Keratinocyte (primary cell): ENCODE measurements around the gene ADGRA3. TPM values are rescaled to one million over a fixed set of nuclear protein-coding genes. Genes with fewer than 3 reads are reported as not detected.

Experiments used
- DNase-seq: peaks from one replicate; pipeline ENCODE4 v3.0.0-alpha.2; 2011; ENCODE audit warnings: low read depth, missing footprints, low spot score
- FAIRE-seq: peaks from 2 replicates; lab custom pipeline; 2011; peaks lifted over from hg19 to GRCh38; lab: Jason Lieb, UNC
- H2AFZ ChIP-seq: 2 replicates; pipeline ENCODE4 v1.6.0; 2012; ENCODE audit warnings: low read length, control low read depth, inconsistent platforms; ENCODE audit not compliant: control insufficient read depth
- H3K27ac ChIP-seq: 2 replicates; pipeline ENCODE4 v1.5.1; 2011; ENCODE audit warnings: low read length; ENCODE audit not compliant: control insufficient read depth, insufficient read depth
- H3K27me3 ChIP-seq: 3 replicates; pipeline ENCODE4 v1.6.0; 2011; ENCODE audit warnings: low read length; ENCODE audit not compliant: control insufficient read depth, insufficient read depth; ENCODE audit errors: extremely low read depth
- H3K36me3 ChIP-seq, 2 experiments: 2 replicates in 1 of 2; 3 replicates in 1 of 2; pipeline ENCODE4 v1.5.1; 2011; ENCODE audit warnings: low read length in 2 of 2, mild to moderate bottlenecking in 1 of 2; ENCODE audit not compliant: control insufficient read depth in 2 of 2, insufficient read depth in 2 of 2; ENCODE audit errors: extremely low read depth in 1 of 2
- H3K4me1 ChIP-seq: 3 replicates; pipeline ENCODE4 v1.5.1; 2011; ENCODE audit warnings: low read length; ENCODE audit not compliant: control insufficient read depth, insufficient read depth; ENCODE audit errors: extremely low read depth
- H3K4me2 ChIP-seq: 3 replicates; pipeline ENCODE4 v1.6.0; 2011; ENCODE audit warnings: low read depth, low read length; ENCODE audit not compliant: control insufficient read depth, insufficient read depth; ENCODE audit errors: extremely low read depth
- H3K4me3 ChIP-seq, 3 experiments: fragments of 200-600 bp in 1 of 3; sonication (generic) in 1 of 3; 2 replicates in 2 of 3; 3 replicates in 1 of 3; pipeline ENCODE4 v1.5.1; 2011 to 2016; ENCODE audit warnings: low read length in 3 of 3, mild to moderate bottlenecking in 3 of 3, control low read depth in 2 of 3, inconsistent platforms in 1 of 3, low read depth in 1 of 3, mixed read lengths in 1 of 3, mixed run types in 1 of 3, moderate library complexity in 1 of 3; ENCODE audit not compliant: control insufficient read depth in 2 of 3, insufficient read depth in 2 of 3; ENCODE audit errors: extremely low read depth in 1 of 3
- H3K79me2 ChIP-seq: 2 replicates; pipeline ENCODE4 v1.6.0; 2012; ENCODE audit warnings: low read length; ENCODE audit not compliant: control insufficient read depth, insufficient read depth
- H3K9ac ChIP-seq: 3 replicates; pipeline ENCODE4 v1.6.0; 2011; ENCODE audit warnings: low read length; ENCODE audit not compliant: control insufficient read depth, insufficient read depth; ENCODE audit errors: extremely low read depth
- H3K9me1 ChIP-seq: 3 replicates; pipeline ENCODE4 v1.6.0; 2011; ENCODE audit warnings: low read length; ENCODE audit not compliant: control insufficient read depth, insufficient read depth; ENCODE audit errors: extremely low read depth
- H3K9me3 ChIP-seq: 2 replicates; pipeline ENCODE4 v1.5.1; 2012; ENCODE audit warnings: low read depth, low read length; ENCODE audit not compliant: control insufficient read depth
- H4K20me1 ChIP-seq: 3 replicates; pipeline ENCODE4 v1.6.0; 2011; ENCODE audit warnings: low read length; ENCODE audit not compliant: control insufficient read depth, insufficient read depth; ENCODE audit errors: extremely low read depth
- EZH2 ChIP-seq: IDR thresholded peaks from one replicate; pipeline ENCODE4 v1.6.1; 2012; ENCODE audit warnings: inconsistent platforms, mild to moderate bottlenecking, low read length, moderate library complexity
- dilution Hi-C: fragments of 300-500 bp; cut with MboI; formaldehyde crosslinking; loops from one replicate; pipeline ENCODE4 v1.7.0; 2020; ENCODE audit warnings: low sequenced_read_pairs; ENCODE audit not compliant: extremely low pct_ligation_motif_present
- polyA plus RNA-seq, 5 experiments: library from polyadenylated mRNA; depleted of rRNA in 3 of 5; stranded (reverse) in 3 of 5; stranded (forward) in 1 of 5; unstranded in 1 of 5; fragments of >200 nt; gene quantifications; 1 replicate in 1 of 5; 2 replicates in 3 of 5; 3 replicates in 1 of 5; pipeline versions ENCODE4 v1.2.1 to v1.2.3, GENCODE V29; 2011 to 2012; ENCODE audit warnings: missing spikeins in 2 of 5, low read depth in 1 of 5, low replicate concordance in 1 of 5
- TF ChIP-seq, protein P1 (sequence below), 3 experiments: IDR thresholded peaks in 1 of 3; conservative IDR thresholded peaks in 1 of 3; optimal IDR thresholded peaks in 1 of 3; 2 replicates in 2 of 3; 3 replicates in 1 of 3; pipeline versions ENCODE3 to v1.5.1; 2011; ENCODE audit warnings: low read length in 3 of 3, mild to moderate bottlenecking in 3 of 3, moderate library complexity in 2 of 3, control low read depth in 1 of 3, inconsistent platforms in 1 of 3; ENCODE audit not compliant: insufficient read depth in 2 of 3; ENCODE audit errors: extremely low read depth in 1 of 3

ADGRA3 gene
- polyA plus RNA-seq, 1 donor (not counting 4 experiments of a cell fraction or from before 2014, with no cell fraction given), result 38.7 TPM

DNA sequence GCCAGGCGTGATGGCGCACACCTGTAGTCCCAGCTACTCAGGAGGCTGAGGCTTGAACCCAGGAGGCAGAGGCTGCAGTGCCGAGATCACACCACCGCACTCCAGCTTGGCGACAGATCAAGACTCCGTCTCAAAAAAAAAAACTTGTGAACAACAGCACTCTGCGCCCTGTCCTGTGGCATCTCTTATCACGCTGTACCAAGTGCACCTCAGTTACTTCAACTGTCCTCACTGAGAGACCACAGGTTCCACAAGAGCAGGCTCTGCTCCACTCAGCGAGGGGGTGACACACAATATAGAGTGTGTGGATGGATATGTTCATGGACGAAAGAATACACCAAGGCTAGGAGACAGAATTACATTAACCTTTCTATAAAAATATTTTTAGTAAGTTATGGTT, 49.3 kb downstream of the ADGRA3 start:
- H3K36me3 ChIP-seq, result peaks cover 6 to 9% of the 10 kb centered on the region in 2 experiments
- H3K27me3 ChIP-seq, result no peaks in the 10 kb centered on the region
- no peak for DNase-seq
- H2AFZ ChIP-seq, result no peak overlapping the region
- H3K4me3 ChIP-seq, result no peak overlapping the region
- dilution Hi-C loops, result no loop called here
- FAIRE-seq, result no peak
- no peaks in the 10 kb centered on the region for H3K9me1 ChIP-seq
- no peak overlapping the region for H3K9ac ChIP-seq
- no peak overlapping the region for H3K4me2 ChIP-seq
- peaks cover 3% of the 10 kb centered on the region for H3K4me1 ChIP-seq
- H3K9me3 ChIP-seq, result no peaks in the 10 kb centered on the region
- H3K27ac ChIP-seq, result no peak overlapping the region
- peaks cover 65% of the 10 kb centered on the region for H3K79me2 ChIP-seq
- no peaks in the 10 kb centered on the region for H4K20me1 ChIP-seq
- TF ChIP-seq, protein P1, sequence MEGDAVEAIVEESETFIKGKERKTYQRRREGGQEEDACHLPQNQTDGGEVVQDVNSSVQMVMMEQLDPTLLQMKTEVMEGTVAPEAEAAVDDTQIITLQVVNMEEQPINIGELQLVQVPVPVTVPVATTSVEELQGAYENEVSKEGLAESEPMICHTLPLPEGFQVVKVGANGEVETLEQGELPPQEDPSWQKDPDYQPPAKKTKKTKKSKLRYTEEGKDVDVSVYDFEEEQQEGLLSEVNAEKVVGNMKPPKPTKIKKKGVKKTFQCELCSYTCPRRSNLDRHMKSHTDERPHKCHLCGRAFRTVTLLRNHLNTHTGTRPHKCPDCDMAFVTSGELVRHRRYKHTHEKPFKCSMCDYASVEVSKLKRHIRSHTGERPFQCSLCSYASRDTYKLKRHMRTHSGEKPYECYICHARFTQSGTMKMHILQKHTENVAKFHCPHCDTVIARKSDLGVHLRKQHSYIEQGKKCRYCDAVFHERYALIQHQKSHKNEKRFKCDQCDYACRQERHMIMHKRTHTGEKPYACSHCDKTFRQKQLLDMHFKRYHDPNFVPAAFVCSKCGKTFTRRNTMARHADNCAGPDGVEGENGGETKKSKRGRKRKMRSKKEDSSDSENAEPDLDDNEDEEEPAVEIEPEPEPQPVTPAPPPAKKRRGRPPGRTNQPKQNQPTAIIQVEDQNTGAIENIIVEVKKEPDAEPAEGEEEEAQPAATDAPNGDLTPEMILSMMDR (optimal IDR thresholded peaks at IDR 0.05 in 1 of 3, IDR thresholded peaks at IDR 0.05 in 1 of 3, conservative IDR thresholded peaks at IDR 0.05 in 1 of 3; ENCODE audit: extremely low read depth in 1 of 3, insufficient read depth in 2 of 3, low read length in 3 of 3), result no peak
- no peak for TF ChIP-seq EZH2

DNA sequence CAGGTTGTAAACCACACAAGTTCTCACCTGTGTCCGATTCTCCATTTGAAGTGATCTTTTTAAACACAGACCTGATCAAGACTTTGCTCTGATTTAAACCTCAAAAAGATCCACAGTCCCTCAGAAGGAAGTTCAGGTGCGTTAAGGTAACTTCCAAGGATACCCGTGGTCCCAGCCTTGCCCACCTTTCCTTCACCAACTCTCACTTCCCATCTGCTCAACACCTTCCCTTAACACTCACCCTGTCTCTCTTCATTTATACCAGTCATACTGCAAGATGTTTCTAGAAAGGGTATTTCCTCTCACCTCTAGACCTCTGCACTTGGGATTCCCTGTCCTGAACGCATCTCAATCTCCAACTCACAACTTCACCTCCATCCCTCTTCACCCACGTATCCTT, 49.9 kb downstream of the ADGRA3 start:
- Histone ChIP-seq H4K20me1 (no peaks in the 10 kb centered on the region), H3K36me3 (peaks cover 6 to 9% of the 10 kb centered on the region in 2 experiments), H3K4me2 (no peak overlapping the region), H3K4me1 (no peaks in the 10 kb centered on the region), H3K4me3 (no peak overlapping the region), H3K9ac (no peak overlapping the region), H3K79me2 (peaks cover 60% of the 10 kb centered on the region), H3K27me3 (no peaks in the 10 kb centered on the region), H3K9me1 (no peaks in the 10 kb centered on the region), H2AFZ (no peak overlapping the region), H3K9me3 (no peaks in the 10 kb centered on the region), H3K27ac (no peak overlapping the region)
- no peak for TF ChIP-seq EZH2
- TF ChIP-seq, protein P1 (optimal IDR thresholded peaks at IDR 0.05 in 1 of 3, IDR thresholded peaks at IDR 0.05 in 1 of 3, conservative IDR thresholded peaks at IDR 0.05 in 1 of 3; ENCODE audit: extremely low read depth in 1 of 3, insufficient read depth in 2 of 3, low read length in 3 of 3), result no peak
- dilution Hi-C loops, result no loop called here
- FAIRE-seq (no peak), DNase-seq (no peak)
